HFF-Myc (cell line): ENCODE results near the gene SPAG17.
A peak's percentile ranks its signal among the peaks of the same experiment; 100 is the strongest.

ENCODE experiments used
- DNase-seq: peaks from one replicate; pipeline ENCODE4 v3.0.0-alpha.2; 2011; ENCODE audit warnings: low read depth; ENCODE audit errors: extremely low read depth
- H3K4me3 ChIP-seq: replicated peaks from 2 replicates; pipeline ENCODE4 v1.5.1; 2011; ENCODE audit warnings: low read depth, mild to moderate bottlenecking, control low read depth, low read length
- CTCF ChIP-seq: IDR thresholded peaks from 2 replicates; pipeline ENCODE4 v1.5.1; 2012; ENCODE audit warnings: mild to moderate bottlenecking, low read depth, low read length, control low read depth; ENCODE audit errors: missing control alignments

The SPAG17 gene

GRCh38 chr1:118210723-118211110, 25.7 kb upstream of the SPAG17 start:
- TF ChIP-seq CTCF: no peak
- no peak for DNase-seq
- no peak overlapping the region for H3K4me3 ChIP-seq

GRCh38 chr1:118210051-118210722, 25.2 kb upstream of the SPAG17 start:
- no peak for TF ChIP-seq CTCF
- DNase-seq: no peak
- no peak overlapping the region for H3K4me3 ChIP-seq

- H3K4me3 ChIP-seq: no peak overlapping the region
- TF ChIP-seq CTCF: no peak
- DNase-seq: no peak
These were observed 24.6 kb upstream of the SPAG17 start for GRCh38 chr1:118209648-118210047.

GRCh38 chr1:118206966-118207365, 21.9 kb upstream of the SPAG17 start:
- no peak for TF ChIP-seq CTCF
- H3K4me3 ChIP-seq: no peak overlapping the region

GRCh38 chr1:118204648-118205047, 19.6 kb upstream of the SPAG17 start:
- H3K4me3 ChIP-seq: no peak overlapping the region
- DNase-seq: no peak
- TF ChIP-seq CTCF: no peak

More at GRCh38 chr1:118206966-118207365, 21.9 kb upstream of the SPAG17 start:
- DNase-seq: no peak

- no peak overlapping the region for H3K4me3 ChIP-seq
- DNase-seq: peak; percentile 46
- TF ChIP-seq CTCF: no peak
These were observed 19.1 kb upstream of the SPAG17 start for GRCh38 chr1:118204105-118204504.

- no peak overlapping the region for H3K4me3 ChIP-seq
- no peak for TF ChIP-seq CTCF
- DNase-seq: no peak
These were observed 17.1 kb upstream of the SPAG17 start for GRCh38 chr1:118202076-118202608.
